ENCODE measurements around the gene COMT. TPM values are rescaled to one million over a fixed set of nuclear protein-coding genes. Genes with fewer than 3 reads are reported as not detected.

COMT gene
- total RNA-seq, 1 donor from 2014 or later: 1.3 TPM

DNA sequence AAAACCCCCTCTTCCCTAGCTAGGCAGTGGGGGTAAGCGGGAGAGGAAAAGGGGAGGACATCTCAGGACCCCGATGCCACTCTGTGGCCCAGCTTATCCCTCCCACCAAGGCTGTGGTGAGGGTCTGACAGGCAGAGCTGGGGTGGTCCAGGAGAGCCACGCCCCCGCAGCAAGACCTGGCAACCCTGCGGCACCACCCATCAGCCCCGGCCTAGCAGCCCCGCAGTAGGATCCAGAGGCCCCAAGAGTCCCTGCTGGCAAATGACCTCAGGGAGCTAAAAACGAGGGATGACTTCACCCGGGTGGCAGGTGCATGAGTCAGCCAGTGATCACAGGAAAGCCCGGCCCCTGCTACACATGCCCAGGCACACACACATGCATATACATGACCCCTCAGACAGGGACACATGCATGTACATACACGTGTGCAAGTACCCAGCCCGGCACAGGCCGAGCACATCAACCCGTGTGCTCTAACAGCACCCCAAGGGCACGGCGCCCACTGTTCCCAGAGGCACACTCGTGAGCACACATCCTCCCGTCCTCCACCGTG is 42.7 kb downstream of the COMT start:
- Histone ChIP-seq H4K20me1 (ENCODE audit: low read depth) (peaks cover 50% of the 10 kb centered on the region), H3K36me3 (no peaks in the 10 kb centered on the region), H3K9me3 (ENCODE audit: low read depth) (no peaks in the 10 kb centered on the region), H3K27ac (no peak overlapping the region), H2AFZ (replicated peaks) (no peak overlapping the region), H3K4me2 (no peak overlapping the region), H3K79me2 (ENCODE audit: low read depth) (peaks cover 33% of the 10 kb centered on the region), H3K9ac (no peak overlapping the region), H3F3A (ENCODE audit: low read depth) (peaks cover 10% of the 10 kb centered on the region), H3K27me3 (no peaks in the 10 kb centered on the region), H3K4me1 (peaks cover 10% of the 10 kb centered on the region), H3K4me3 (no peak overlapping the region)
- Mint-ChIP-seq H3K4me1 (peaks cover 24% of the 10 kb centered on the region), H3K36me3 (peaks cover 9% of the 10 kb centered on the region), H3K4me3 (peak overlapping the region; percentile 70), H3K27me3 (ENCODE audit: insufficient read depth, low read depth) (no peaks in the 10 kb centered on the region), H3K9me3 (no peaks in the 10 kb centered on the region), H3K27ac (no peak overlapping the region)
- no peak for DNase-seq (ENCODE audit: low spot score)
- no peak for TF ChIP-seq EZH2phosphoT487 (IDR thresholded peaks at IDR 0.05)
- TF ChIP-seq EZH2 (IDR thresholded peaks at IDR 0.05): no peak
- no peak for TF ChIP-seq CTCF (IDR thresholded peaks at IDR 0.05)

DNA sequence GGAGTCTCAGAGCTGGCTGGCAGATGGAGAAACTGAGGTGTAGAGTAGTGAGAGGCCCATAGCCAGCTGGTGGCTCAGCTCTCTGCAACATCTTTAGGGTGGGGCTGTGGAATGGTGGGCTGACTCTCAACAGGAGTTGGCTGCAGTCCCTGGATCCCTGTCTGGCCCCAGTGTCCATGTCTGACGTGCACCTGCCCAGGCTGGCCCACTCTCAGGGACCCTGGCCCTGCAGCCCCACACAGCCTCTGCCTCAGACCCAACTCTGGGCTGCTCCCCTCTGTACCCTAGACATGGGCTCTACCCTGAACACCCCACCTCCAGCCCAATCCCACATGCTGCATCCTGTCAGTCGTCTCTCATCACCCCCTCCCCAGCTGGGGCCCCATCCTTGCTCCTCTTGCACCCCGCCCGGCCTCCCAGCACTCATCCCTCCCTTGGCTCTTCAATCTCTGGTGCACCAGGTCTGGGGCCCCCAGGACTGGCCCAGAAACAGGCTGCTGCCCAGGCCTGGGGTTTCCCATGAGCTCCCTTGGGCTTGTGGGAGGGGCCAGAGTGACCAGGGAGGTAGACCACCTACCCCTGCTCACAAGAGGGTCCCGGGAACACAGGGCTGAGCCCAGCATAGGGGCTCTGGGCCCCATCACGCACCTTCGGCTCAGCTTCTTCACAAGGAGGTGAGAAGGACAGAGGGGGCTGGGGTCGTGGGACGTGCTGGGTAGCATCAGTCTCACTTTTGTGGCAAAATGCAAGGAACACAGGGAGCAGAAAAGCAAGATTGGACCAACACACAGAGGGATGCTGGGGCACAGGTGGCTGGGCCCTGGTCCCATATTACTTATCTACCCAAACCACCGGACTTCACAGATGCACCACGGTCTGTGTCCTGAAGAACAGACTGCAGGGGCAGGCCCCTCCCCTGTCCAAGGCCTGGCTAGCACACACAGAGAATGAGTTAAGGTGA is 43.6 kb downstream of the COMT start:
- H3K27me3 ChIP-seq: no peaks in the 10 kb centered on the region
- peak overlapping the region; percentile 92 for H3K4me3 ChIP-seq
- H3K27me3 Mint-ChIP-seq (ENCODE audit: insufficient read depth, low read depth): no peaks in the 10 kb centered on the region
- H3K36me3 ChIP-seq: no peaks in the 10 kb centered on the region
- H3K27ac ChIP-seq: no peak overlapping the region
- peaks cover 10% of the 10 kb centered on the region for H3F3A ChIP-seq (ENCODE audit: low read depth)
- TF ChIP-seq EZH2 (IDR thresholded peaks at IDR 0.05) (no peak), EZH2phosphoT487 (IDR thresholded peaks at IDR 0.05) (no peak), CTCF (IDR thresholded peaks at IDR 0.05) (no peak)
- H3K4me1 Mint-ChIP-seq: peaks cover 24% of the 10 kb centered on the region
- DNase-seq (ENCODE audit: low spot score): no peak
- H4K20me1 ChIP-seq (ENCODE audit: low read depth): peaks cover 50% of the 10 kb centered on the region
- peaks cover 8% of the 10 kb centered on the region for H3K36me3 Mint-ChIP-seq
- H3K9me3 ChIP-seq (ENCODE audit: low read depth): no peaks in the 10 kb centered on the region
- H2AFZ ChIP-seq (replicated peaks): no peak overlapping the region
- peaks cover 33% of the 10 kb centered on the region for H3K79me2 ChIP-seq (ENCODE audit: low read depth)
- peak overlapping the region; percentile 96 for H3K4me2 ChIP-seq
- H3K4me3 Mint-ChIP-seq: peak overlapping the region; percentile 90
- H3K27ac Mint-ChIP-seq: no peak overlapping the region
- peaks cover 10% of the 10 kb centered on the region for H3K4me1 ChIP-seq
- H3K9ac ChIP-seq: no peak overlapping the region
- no peaks in the 10 kb centered on the region for H3K9me3 Mint-ChIP-seq

- Mint-ChIP-seq H3K27ac (no peak overlapping the region), H3K4me3 (peak overlapping the region; percentile 90), H3K27me3 (ENCODE audit: insufficient read depth, low read depth) (peaks cover 3% of the 10 kb centered on the region), H3K4me1 (peaks cover 25% of the 10 kb centered on the region), H3K9me3 (no peaks in the 10 kb centered on the region), H3K36me3 (peaks cover 2% of the 10 kb centered on the region)
- Histone ChIP-seq H3K27ac (no peak overlapping the region), H2AFZ (replicated peaks) (no peak overlapping the region), H3K9ac (peak overlapping the region; percentile 69), H3K4me1 (peaks cover 10% of the 10 kb centered on the region), H3K9me3 (ENCODE audit: low read depth) (no peaks in the 10 kb centered on the region), H3K4me2 (peak overlapping the region; percentile 96), H4K20me1 (ENCODE audit: low read depth) (peaks cover 50% of the 10 kb centered on the region), H3K4me3 (peak overlapping the region; percentile 92), H3K27me3 (no peaks in the 10 kb centered on the region), H3K79me2 (ENCODE audit: low read depth) (peaks cover 33% of the 10 kb centered on the region), H3F3A (ENCODE audit: low read depth) (peaks cover 10% of the 10 kb centered on the region), H3K36me3 (no peaks in the 10 kb centered on the region)
- no peak for DNase-seq (ENCODE audit: low spot score)
- TF ChIP-seq EZH2 (IDR thresholded peaks at IDR 0.05) (no peak), CTCF (IDR thresholded peaks at IDR 0.05) (no peak), EZH2phosphoT487 (IDR thresholded peaks at IDR 0.05) (no peak)
Measured at GRCh38 chr22:19986011-19986409, 44.4 kb downstream of the COMT start.
